K562 (cell line): ENCODE measurements around the gene AGPAT4. TPM values are rescaled to one million over a fixed set of nuclear protein-coding genes. Genes with fewer than 3 reads are reported as not detected.

Experiments used
- ATAC-seq: fragments of 200-7000 bp; cut with Tn5 transposase; 3 replicates; pipeline ENCODE4 v1.9.1; 2020; ENCODE audit warnings: moderate library complexity
- BruUV-seq: library from RNA; stranded (reverse); fragments of 400-500 nt; replicated peaks from 2 replicates; lab custom pipeline; 2021; lab: Mats Ljungman, UMichigan
- CTCF ChIA-PET: fragments of 300-600 bp; formaldehyde crosslinking; extraction: SDS; loops from one replicate; lab custom pipeline; 2021; ENCODE audit warnings: low intra/inter-chr PET ratio; lab: Yijun Ruan, JAX
- POLR2A ChIA-PET: fragments of 300-600, 350-650 bp; sonication (Branson Sonifier 250); formaldehyde crosslinking; extraction: SDS; loops from one replicate; lab custom pipeline; 2021; ENCODE audit warnings: antibody characterized with exemption, inconsistent platforms; lab: Yijun Ruan, JAX
- DNase-seq, 4 experiments: peaks; one replicate each; pipeline versions ENCODE4 v3.0.0 to v3.0.0-alpha.2; 2011 to 2018; ENCODE audit warnings: low spot score in 3 of 4, mixed read lengths in 3 of 4; ENCODE audit errors: extremely low read depth in 1 of 4
- FAIRE-seq: peaks from 2 replicates; lab custom pipeline; 2011; peaks lifted over from hg19 to GRCh38; lab: Jason Lieb, UNC
- H2AFZ ChIP-seq: 2 replicates; pipeline ENCODE4 v1.6.0; 2011; ENCODE audit warnings: low read depth, low read length, control low read depth, inconsistent platforms
- H3K27ac ChIP-seq: fragments of 200-600 bp; 3 replicates; pipeline ENCODE4 v1.8.0; 2011; ENCODE audit warnings: low read depth, mild to moderate bottlenecking, control low read depth, inconsistent platforms, low read length, moderate library complexity, mixed read lengths; ENCODE audit errors: extremely low read depth
- H3K27me3 ChIP-seq, 2 experiments: fragments of 300-600 bp in 1 of 2; 2 replicates in 1 of 2; 3 replicates in 1 of 2; pipeline versions ENCODE4 v1.6.0 to v1.8.0; 2011; ENCODE audit warnings: inconsistent platforms in 2 of 2, low read length in 2 of 2, mild to moderate bottlenecking in 1 of 2, mixed read lengths in 1 of 2, moderate library complexity in 1 of 2; ENCODE audit not compliant: control insufficient read depth in 2 of 2, insufficient read depth in 2 of 2
- H3K36me3 ChIP-seq: fragments of 300-600 bp; 3 replicates; pipeline ENCODE4 v1.8.0; 2011; ENCODE audit warnings: mild to moderate bottlenecking, low read length, inconsistent platforms; ENCODE audit not compliant: control insufficient read depth, insufficient read depth
- H3K4me1 ChIP-seq, 2 experiments: fragments of 200-600 bp in 1 of 2; replicated peaks in 1 of 2; 2 replicates in 1 of 2; 3 replicates in 1 of 2; pipeline versions ENCODE4 v1.5.1 to v1.8.0; 2011; ENCODE audit warnings: inconsistent platforms in 2 of 2, low read length in 2 of 2, mild to moderate bottlenecking in 1 of 2, mixed read lengths in 1 of 2, moderate library complexity in 1 of 2; ENCODE audit not compliant: control insufficient read depth in 2 of 2, insufficient read depth in 2 of 2
- H3K4me2 ChIP-seq: 2 replicates; pipeline ENCODE4 v1.6.1; 2011; ENCODE audit warnings: low read length, control low read depth, inconsistent platforms, mixed read lengths; ENCODE audit not compliant: insufficient read depth
- H3K4me3 ChIP-seq: fragments of 200-600 bp; sonication (generic), shearing (Covaris generic); 2 replicates; pipeline ENCODE4 v1.5.1; 2016; ENCODE audit warnings: control low read depth, inconsistent platforms
- H3K79me2 ChIP-seq: fragments of 200-600 bp; 3 replicates; pipeline ENCODE4 v1.8.0; 2011; ENCODE audit warnings: low read length, inconsistent platforms; ENCODE audit not compliant: control insufficient read depth, insufficient read depth
- H3K9ac ChIP-seq, 2 experiments: 2 replicates each; pipeline versions ENCODE4 v1.6.0 to v1.6.1; 2011; ENCODE audit warnings: low read depth in 2 of 2, low read length in 2 of 2, control low read depth in 1 of 2, inconsistent platforms in 1 of 2, mild to moderate bottlenecking in 1 of 2, mixed read lengths in 1 of 2; ENCODE audit not compliant: insufficient read depth in 1 of 2
- H3K9me1 ChIP-seq: one replicate; pipeline ENCODE4 v1.6.0; 2011; ENCODE audit warnings: inconsistent platforms, mild to moderate bottlenecking, low read length, moderate library complexity; ENCODE audit not compliant: control insufficient read depth, insufficient read depth
- H3K9me3 ChIP-seq: replicated peaks from 2 replicates; pipeline ENCODE4 v1.5.1; 2011; ENCODE audit warnings: low read depth, low read length, inconsistent platforms; ENCODE audit not compliant: control insufficient read depth, insufficient read depth
- H4K20me1 ChIP-seq: replicated peaks from 2 replicates; pipeline ENCODE4 v1.6.1; 2011; ENCODE audit warnings: low read length, inconsistent platforms, mixed read lengths; ENCODE audit not compliant: control insufficient read depth, insufficient read depth
- ARID2 ChIP-seq: fragments of 450-650 bp; IDR thresholded peaks from 2 replicates; pipeline ENCODE4 v1.6.1; 2017; ENCODE audit warnings: antibody characterized with exemption, mild to moderate bottlenecking
- CC2D1A ChIP-seq: fragments of 450-650 bp; IDR thresholded peaks from 2 replicates; pipeline ENCODE4 v1.6.1; 2017; ENCODE audit warnings: mild to moderate bottlenecking
- EGR1 ChIP-seq: fragments of 450-650 bp; conservative IDR thresholded peaks from 2 replicates; pipeline ENCODE4 v1.6.1; 2017; ENCODE audit warnings: mild to moderate bottlenecking
- ELK3 ChIP-seq: fragments of 450-650 bp; formaldehyde crosslinking; IDR thresholded peaks from 2 replicates; pipeline ENCODE4 v1.4.0; 2020; ENCODE audit warnings: mild to moderate bottlenecking
- HMBOX1 ChIP-seq: sonication (generic); IDR thresholded peaks from 2 replicates; pipeline ENCODE4 v1.6.1; 2016
- NCOA2 ChIP-seq, 2 experiments: fragments of 450-650 bp; IDR thresholded peaks; 2 replicates each; pipeline ENCODE4 v1.6.1; 2018; ENCODE audit warnings: mild to moderate bottlenecking in 2 of 2, moderate library complexity in 1 of 2; ENCODE audit not compliant: partially characterized antibody in 2 of 2
- NEUROD1 ChIP-seq: fragments of 150-350 bp; IDR thresholded peaks from 2 replicates; pipeline ENCODE4 v1.6.1; 2014; ENCODE audit warnings: borderline replicate concordance, low read length, low read depth; ENCODE audit not compliant: partially characterized antibody
- PHF20 ChIP-seq: fragments of 450-650 bp; IDR thresholded peaks from 2 replicates; pipeline ENCODE4 v1.6.1; 2018; ENCODE audit not compliant: partially characterized antibody
- POLR2A ChIP-seq: fragments of 450-650 bp; conservative IDR thresholded peaks from 2 replicates; pipeline ENCODE4 v1.6.1; 2016
- SIN3A ChIP-seq, 2 experiments: fragments of 150-350 bp in 1 of 2; IDR thresholded peaks; 2 replicates each; pipeline ENCODE4 v1.6.1; 2011 to 2016; ENCODE audit warnings: borderline replicate concordance in 2 of 2, low read depth in 2 of 2, low read length in 2 of 2, mild to moderate bottlenecking in 2 of 2, moderate library complexity in 2 of 2; ENCODE audit not compliant: control insufficient read depth in 1 of 2
- SMARCE1 ChIP-seq: fragments of 450-650 bp; IDR thresholded peaks from 2 replicates; pipeline ENCODE4 v1.7.1; 2016; ENCODE audit warnings: mild to moderate bottlenecking
- TOE1 ChIP-seq, 2 experiments: fragments of 450-650 bp in 1 of 2; sonication (generic) in 1 of 2; formaldehyde crosslinking in 1 of 2; IDR thresholded peaks; 2 replicates each; pipeline versions ENCODE4 v1.7.1 to v1.8.0; 2016 to 2022; ENCODE audit warnings: borderline replicate concordance in 2 of 2, mild to moderate bottlenecking in 2 of 2, antibody characterized with exemption in 1 of 2, inconsistent platforms in 1 of 2, low read depth in 1 of 2, missing genetic modification reagents in 1 of 2, moderate library complexity in 1 of 2
- ZBTB17 ChIP-seq: fragments of 450-650 bp; formaldehyde crosslinking; IDR thresholded peaks from 2 replicates; pipeline ENCODE4 v1.4.0; 2020; ENCODE audit warnings: mild to moderate bottlenecking
- ZNF23 ChIP-seq: fragments of 250-450 bp; sonication (Bioruptor Pico); IDR thresholded peaks from 2 replicates; pipeline ENCODE4 v1.4.0; 2020; ENCODE audit warnings: mild to moderate bottlenecking
- ZNF830 ChIP-seq: fragments of 250-450 bp; sonication (Bioruptor Pico); IDR thresholded peaks from 2 replicates; pipeline ENCODE4 v1.5.0; 2021; ENCODE audit warnings: mild to moderate bottlenecking
- ZZZ3 ChIP-seq: fragments of 450-650 bp; IDR thresholded peaks from 2 replicates; pipeline ENCODE4 v1.6.1; 2016; ENCODE audit warnings: antibody characterized with exemption, mild to moderate bottlenecking, moderate library complexity
- WGBS: fragments of 100-300 bp; shearing (Covaris generic); methylation state at CpG from one replicate; pipeline ENCODE4 v1.1.6; 2016; ENCODE audit warnings: low coverage, mixed read lengths; ENCODE audit not compliant: insufficient coverage; ENCODE audit errors: missing lambda C conversion rate; 5-methylcytosine and 5-hydroxymethylcytosine counted together
- in situ Hi-C: fragments of 300-500 bp; cut with MboI; formaldehyde crosslinking; loops from 4 replicates; pipeline ENCODE4 v1.15.0; 2018; ENCODE audit warnings: inconsistent platforms, mixed read lengths
- intact Hi-C: fragments of 100-400 bp; cut with micrococcal nuclease; formaldehyde crosslinking; loops from 2 replicates; pipeline ENCODE4 v1.14.2; 2022
- polyA plus RNA-seq, 8 experiments: library from polyadenylated mRNA; depleted of rRNA in 4 of 8; stranded (reverse) in 5 of 8; unstranded in 3 of 8; fragments of >200 nt; fragmentation: Nextera tagmentation in 2 of 8; fragmentation: Illumina TruSeq in 1 of 8; extraction: Ambion mirVana in 2 of 8; extraction: Trizol in 1 of 8; gene quantifications; 2 replicates each; pipeline versions ENCODE4 v1.2.1 to v1.2.3, GENCODE V29; 2011 to 2014; ENCODE audit warnings: inconsistent platforms in 1 of 8, missing spikeins in 1 of 8
- total RNA-seq, 7 experiments: library from RNA; depleted of rRNA in 6 of 7; stranded (reverse); fragments of >200 nt in 6 of 7; fragmentation: Illumina TruSeq in 2 of 7; extraction: Trizol in 2 of 7; gene quantifications; 2 replicates each; pipeline versions ENCODE4 v1.2.1 to v1.2.3, GENCODE V29; 2011 to 2021; ENCODE audit warnings: low replicate concordance in 1 of 7
- TF ChIP-seq, protein P1 (sequence below): fragments of 250-450 bp; sonication (Bioruptor Pico); IDR thresholded peaks from 2 replicates; pipeline ENCODE4 v1.4.0; 2020; ENCODE audit warnings: borderline replicate concordance
- TF ChIP-seq, protein P2 (sequence below), 2 experiments: fragments of 200-800 bp in 1 of 2; sonication (Bioruptor generic) in 1 of 2; sonication (generic) in 1 of 2; formaldehyde crosslinking in 1 of 2; IDR thresholded peaks in 1 of 2; conservative IDR thresholded peaks in 1 of 2; 2 replicates each; pipeline versions ENCODE4 v1.5.0 to v1.6.1; 2016 to 2020; ENCODE audit warnings: missing compliant biosample characterization in 1 of 2, missing genetic modification characterization in 1 of 2, missing genetic modification reagents in 1 of 2

AGPAT4 gene
- total and polyA plus RNA-seq, 9 of the 15 experiments (the other 6 are each of a cell fraction or from before 2014, with no cell fraction given), result 2.2 to 15.0 (median 5.7) TPM

- Histone ChIP-seq H2AFZ (no peak overlapping the region), H3K9ac (no peak overlapping the region), H3K9me3 (no peaks in the 10 kb centered on the region), H3K4me3 (no peak overlapping the region), H3K27me3 (no peaks in the 10 kb centered on the region), H3K4me2 (no peak overlapping the region), H3K27ac (no peak overlapping the region), H4K20me1 (no peaks in the 10 kb centered on the region), H3K9me1 (no peaks in the 10 kb centered on the region), H3K36me3 (no peaks in the 10 kb centered on the region), H3K79me2 (no peaks in the 10 kb centered on the region), H3K4me1 (peaks cover 2 to 6% of the 10 kb centered on the region in 2 experiments; a peak in 3 of 5 replicates)
- FAIRE-seq (no peak), DNase-seq (no peak), ATAC-seq (no peak)
- intact Hi-C loops, result no loop called here
- WGBS, result 67% methylated on average over 4 of the region's 4 CpGs
- no TSS peak for BruUV-seq
- ChIA-PET POLR2A (interaction anchor here (1.1 kb wide), 2 partner anchors 16 to 25 kb away, joined by 3 read pairs; no protein-coding TSS in a partner anchor), CTCF (no interaction called here)
- in situ Hi-C loops, result no loop called here
- TF ChIP-seq SMARCE1 (no peak), ELK3 (CRISPR knock-in tag) (no peak), ZZZ3 (no peak), CC2D1A (no peak), EGR1 (no peak), NCOA2 (IDR thresholded peaks at IDR 0.05; ENCODE audit: partially characterized antibody in 2 of 2) (no peak), PHF20 (no peak), POLR2A (no peak), TOE1 (IDR thresholded peaks at IDR 0.05; ENCODE audit: borderline replicate concordance) (no peak), TOE1 (CRISPR knock-in tag; IDR thresholded peaks at IDR 0.05; ENCODE audit: borderline replicate concordance, low read depth) (no peak), ARID2 (no peak), ZNF23 (CRISPR knock-in tag) (no peak), ZNF830 (CRISPR knock-in tag) (no peak), ZBTB17 (no peak), NEUROD1 (no peak), HMBOX1 (no peak), SIN3A (IDR thresholded peaks at IDR 0.05; ENCODE audit: borderline replicate concordance in 2 of 2, control insufficient read depth in 1 of 2, low read depth in 2 of 2, low read length in 2 of 2) (no peak)
- TF ChIP-seq, protein P1, sequence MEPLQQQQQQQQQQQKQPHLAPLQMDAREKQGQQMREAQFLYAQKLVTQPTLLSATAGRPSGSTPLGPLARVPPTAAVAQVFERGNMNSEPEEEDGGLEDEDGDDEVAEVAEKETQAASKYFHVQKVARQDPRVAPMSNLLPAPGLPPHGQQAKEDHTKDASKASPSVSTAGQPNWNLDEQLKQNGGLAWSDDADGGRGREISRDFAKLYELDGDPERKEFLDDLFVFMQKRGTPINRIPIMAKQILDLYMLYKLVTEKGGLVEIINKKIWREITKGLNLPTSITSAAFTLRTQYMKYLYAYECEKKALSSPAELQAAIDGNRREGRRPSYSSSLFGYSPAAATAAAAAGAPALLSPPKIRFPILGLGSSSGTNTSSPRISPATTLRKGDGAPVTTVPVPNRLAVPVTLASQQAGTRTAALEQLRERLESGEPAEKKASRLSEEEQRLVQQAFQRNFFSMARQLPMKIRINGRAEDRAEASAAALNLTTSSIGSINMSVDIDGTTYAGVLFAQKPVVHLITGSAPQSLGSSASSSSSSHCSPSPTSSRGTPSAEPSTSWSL, result no peak
- TF ChIP-seq, protein P2, sequence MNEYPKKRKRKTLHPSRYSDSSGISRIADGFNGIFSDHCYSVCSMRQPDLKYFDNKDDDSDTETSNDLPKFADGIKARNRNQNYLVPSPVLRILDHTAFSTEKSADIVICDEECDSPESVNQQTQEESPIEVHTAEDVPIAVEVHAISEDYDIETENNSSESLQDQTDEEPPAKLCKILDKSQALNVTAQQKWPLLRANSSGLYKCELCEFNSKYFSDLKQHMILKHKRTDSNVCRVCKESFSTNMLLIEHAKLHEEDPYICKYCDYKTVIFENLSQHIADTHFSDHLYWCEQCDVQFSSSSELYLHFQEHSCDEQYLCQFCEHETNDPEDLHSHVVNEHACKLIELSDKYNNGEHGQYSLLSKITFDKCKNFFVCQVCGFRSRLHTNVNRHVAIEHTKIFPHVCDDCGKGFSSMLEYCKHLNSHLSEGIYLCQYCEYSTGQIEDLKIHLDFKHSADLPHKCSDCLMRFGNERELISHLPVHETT (CRISPR knock-in tag; conservative IDR thresholded peaks at IDR 0.05 in 1 of 2, IDR thresholded peaks at IDR 0.05 in 1 of 2), result no peak
Measured at GRCh38 chr6:161299726-161300125, 25.9 kb upstream of the AGPAT4 start.
